DND-41 (cell line): ENCODE results near the gene SRRM2.

Experiments
- EZH2 ChIP-seq: IDR thresholded peaks from 3 replicates; pipeline ENCODE4 v1.6.1; 2012; ENCODE audit warnings: borderline replicate concordance, low read depth, mild to moderate bottlenecking, moderate library complexity, low read length, inconsistent platforms; ENCODE audit not compliant: severe bottlenecking
- TF ChIP-seq, protein P1 (sequence below): IDR thresholded peaks from 2 replicates; pipeline ENCODE4 v1.5.1; 2012; ENCODE audit warnings: borderline replicate concordance, low read length, moderate library complexity, mild to moderate bottlenecking; ENCODE audit not compliant: poor library complexity, severe bottlenecking; ENCODE audit errors: extremely low read depth

DNA sequence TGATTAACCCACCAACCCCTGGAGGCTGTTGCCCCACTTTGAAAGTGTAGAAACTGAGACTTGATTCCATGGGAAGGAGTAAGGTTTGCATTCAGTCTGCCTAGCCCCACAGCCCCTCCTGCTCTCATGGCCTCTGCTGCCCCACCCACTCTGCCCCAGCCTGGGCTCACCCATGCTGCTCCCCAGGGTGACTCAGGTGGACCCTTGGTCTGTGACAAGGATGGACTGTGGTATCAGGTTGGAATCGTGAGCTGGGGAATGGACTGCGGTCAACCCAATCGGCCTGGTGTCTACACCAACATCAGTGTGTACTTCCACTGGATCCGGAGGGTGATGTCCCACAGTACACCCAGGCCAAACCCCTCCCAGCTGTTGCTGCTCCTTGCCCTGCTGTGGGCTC, 52.3 kb downstream of the SRRM2 start:
- TF ChIP-seq, protein P1, sequence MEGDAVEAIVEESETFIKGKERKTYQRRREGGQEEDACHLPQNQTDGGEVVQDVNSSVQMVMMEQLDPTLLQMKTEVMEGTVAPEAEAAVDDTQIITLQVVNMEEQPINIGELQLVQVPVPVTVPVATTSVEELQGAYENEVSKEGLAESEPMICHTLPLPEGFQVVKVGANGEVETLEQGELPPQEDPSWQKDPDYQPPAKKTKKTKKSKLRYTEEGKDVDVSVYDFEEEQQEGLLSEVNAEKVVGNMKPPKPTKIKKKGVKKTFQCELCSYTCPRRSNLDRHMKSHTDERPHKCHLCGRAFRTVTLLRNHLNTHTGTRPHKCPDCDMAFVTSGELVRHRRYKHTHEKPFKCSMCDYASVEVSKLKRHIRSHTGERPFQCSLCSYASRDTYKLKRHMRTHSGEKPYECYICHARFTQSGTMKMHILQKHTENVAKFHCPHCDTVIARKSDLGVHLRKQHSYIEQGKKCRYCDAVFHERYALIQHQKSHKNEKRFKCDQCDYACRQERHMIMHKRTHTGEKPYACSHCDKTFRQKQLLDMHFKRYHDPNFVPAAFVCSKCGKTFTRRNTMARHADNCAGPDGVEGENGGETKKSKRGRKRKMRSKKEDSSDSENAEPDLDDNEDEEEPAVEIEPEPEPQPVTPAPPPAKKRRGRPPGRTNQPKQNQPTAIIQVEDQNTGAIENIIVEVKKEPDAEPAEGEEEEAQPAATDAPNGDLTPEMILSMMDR: no peak
- TF ChIP-seq EZH2: no peak
